GM19351 (cell line): ENCODE data around the gene PRDX5.
A peak's percentile ranks its signal among the peaks of the same experiment; 100 is the strongest.

Experiments used
- ATAC-seq: cut with Tn5 transposase; IDR thresholded peaks from one replicate; pipeline ENCODE4 v1.9.1; 2021; ENCODE audit warnings: mild to moderate bottlenecking, moderate library complexity; ENCODE audit not compliant: unreplicated experiment

Gene PRDX5

GRCh38 chr11:64343767-64344559, 26.0 kb downstream of the PRDX5 start:
- ATAC-seq = no peak

- ATAC-seq = no peak
These were observed 26.9 kb downstream of the PRDX5 start for GRCh38 chr11:64344787-64345186.

- no peak for ATAC-seq
These were observed 29.4 kb downstream of the PRDX5 start for GRCh38 chr11:64347193-64347867.

- ATAC-seq = no peak
These were observed 30.6 kb downstream of the PRDX5 start for GRCh38 chr11:64348383-64349024.

GRCh38 chr11:64349025-64349387, 31.1 kb downstream of the PRDX5 start:
- ATAC-seq = no peak

- ATAC-seq = no peak
These were observed 31.5 kb downstream of the PRDX5 start for GRCh38 chr11:64349404-64349803.

- ATAC-seq = no peak
These were observed 33.3 kb downstream of the PRDX5 start for GRCh38 chr11:64351136-64351631.

GRCh38 chr11:64352099-64352994, 34.4 kb downstream of the PRDX5 start:
- no peak for ATAC-seq

- no peak for ATAC-seq
These were observed 35.2 kb downstream of the PRDX5 start for GRCh38 chr11:64352995-64353714.

- ATAC-seq = no peak
These were observed 36.0 kb downstream of the PRDX5 start for GRCh38 chr11:64353715-64354506.

GRCh38 chr11:64355078-64355940, 37.4 kb downstream of the PRDX5 start:
- no peak for ATAC-seq

GRCh38 chr11:64356498-64357411, 38.8 kb downstream of the PRDX5 start:
- ATAC-seq = no peak

GRCh38 chr11:64357446-64357845, 39.5 kb downstream of the PRDX5 start:
- no peak for ATAC-seq

- ATAC-seq = no peak
These were observed 40.1 kb downstream of the PRDX5 start for GRCh38 chr11:64357904-64358535.

- ATAC-seq = no peak
These were observed 40.6 kb downstream of the PRDX5 start for GRCh38 chr11:64358536-64358906.

GRCh38 chr11:64358907-64359711, 41.2 kb downstream of the PRDX5 start, which contains the start of gene RPS6KA4:
TSS of gene RPS6KA4 (plus strand) at chr11:64359162. CDS start at chr11:64359236, 74 bp downstream.
- ATAC-seq = peak; percentile 75
